Naive thymus-derived CD4-positive, alpha-beta T cell (primary cell): ENCODE data around the gene CPN1. TPM values are rescaled to one million over a fixed set of nuclear protein-coding genes. Genes with fewer than 3 reads are reported as not detected.
"Not testable (repeated sequence)": the region's sequence is repeated elsewhere in the genome, so short reads cannot be mapped to it uniquely, and the experiment has no call there.

Experiments used
- ATAC-seq: fragments of 150-1000 bp; cut with Tn5 transposase; 2 replicates; pipeline ENCODE4 v1.10.0; 2021; ENCODE audit warnings: mild to moderate bottlenecking, moderate library complexity
- CTCF ChIA-PET: fragments of 350-600 bp; sonication (Branson Sonifier 250); formaldehyde crosslinking; loops from one replicate; lab custom pipeline; 2021; ENCODE audit warnings: antibody characterized with exemption; lab: Charles Lee
- POLR2A ChIA-PET: fragments of 350-600 bp; sonication (Branson Sonifier 250); formaldehyde crosslinking; loops from one replicate; lab custom pipeline; 2021; ENCODE audit warnings: antibody characterized with exemption, inconsistent platforms; lab: Charles Lee
- DNase-seq, 9 donors: peaks; one replicate each; pipeline versions ENCODE4 v3.0.0 to v3.0.0-alpha.2; 2020 to 2022; ENCODE audit warnings: mixed read lengths in 1 of 9
- H3K27ac ChIP-seq: one replicate; pipeline ENCODE4 v1.7.0; 2013; ENCODE audit warnings: mild to moderate bottlenecking, low read depth, low read length, moderate library complexity
- H3K27me3 ChIP-seq, 2 donors: one replicate each; pipeline ENCODE4 v1.7.0; 2013; ENCODE audit warnings: low read length in 2 of 2, mild to moderate bottlenecking in 2 of 2, moderate library complexity in 2 of 2; ENCODE audit not compliant: control insufficient read depth in 2 of 2, insufficient read depth in 2 of 2
- H3K36me3 ChIP-seq, 3 experiments: 1 replicate in 2 of 3; 2 replicates in 1 of 3; pipeline ENCODE4 v1.7.0; 2013; ENCODE audit warnings: low read length in 3 of 3, mild to moderate bottlenecking in 3 of 3, moderate library complexity in 1 of 3; ENCODE audit not compliant: insufficient read depth in 3 of 3, control insufficient read depth in 2 of 3
- H3K4me1 ChIP-seq, 2 donors: one replicate each; pipeline ENCODE4 v1.7.0; 2013; ENCODE audit warnings: low read length in 2 of 2, mild to moderate bottlenecking in 2 of 2, moderate library complexity in 1 of 2; ENCODE audit not compliant: control insufficient read depth in 2 of 2, insufficient read depth in 2 of 2
- H3K4me3 ChIP-seq: 2 replicates; pipeline ENCODE4 v1.7.0; 2013; ENCODE audit warnings: mild to moderate bottlenecking, low read length
- H3K9me3 ChIP-seq, 3 experiments: 1 replicate in 2 of 3; 2 replicates in 1 of 3; pipeline ENCODE4 v1.7.0; 2013; ENCODE audit warnings: low read length in 3 of 3; ENCODE audit not compliant: control insufficient read depth in 2 of 3
- H3K27ac Mint-ChIP-seq, 9 donors: one replicate each; pipeline ENCODE4 v1.8.0; 2020 to 2022; ENCODE audit warnings: mixed read lengths in 9 of 9, mild to moderate bottlenecking in 8 of 9, moderate library complexity in 5 of 9, inconsistent platforms in 2 of 9
- H3K27me3 Mint-ChIP-seq, 5 donors: one replicate each; pipeline ENCODE4 v1.8.0; 2021 to 2022; ENCODE audit warnings: mixed read lengths in 5 of 5, mild to moderate bottlenecking in 1 of 5
- H3K36me3 Mint-ChIP-seq, 5 donors: one replicate each; pipeline ENCODE4 v1.8.0; 2020 to 2022; ENCODE audit warnings: mixed read lengths in 5 of 5, mild to moderate bottlenecking in 3 of 5, inconsistent platforms in 1 of 5
- H3K4me1 Mint-ChIP-seq, 7 donors: one replicate each; pipeline ENCODE4 v1.8.0; 2020 to 2022; ENCODE audit warnings: mixed read lengths in 7 of 7, mild to moderate bottlenecking in 3 of 7, inconsistent platforms in 1 of 7
- H3K4me3 Mint-ChIP-seq, 10 donors: one replicate each; pipeline ENCODE4 v1.8.0; 2020 to 2022; ENCODE audit warnings: mild to moderate bottlenecking in 10 of 10, mixed read lengths in 10 of 10, moderate library complexity in 6 of 10, inconsistent platforms in 2 of 10
- H3K9me3 Mint-ChIP-seq, 11 donors: one replicate each; pipeline ENCODE4 v1.8.0; 2020 to 2022; ENCODE audit warnings: mixed read lengths in 11 of 11, mild to moderate bottlenecking in 4 of 11, inconsistent platforms in 1 of 11, moderate library complexity in 1 of 11
- intact Hi-C, 2 donors: fragments of 100-400 bp; cut with micrococcal nuclease; formaldehyde crosslinking; loops; one replicate each; pipeline ENCODE4 v1.15.1; 2023
- polyA plus RNA-seq, 2 donors: library from polyadenylated mRNA; unstranded; fragments of 300-500 nt; fragmentation: Illumina TruSeq; gene quantifications; one replicate each; pipeline ENCODE4 v1.2.3, GENCODE V29; 2021
- total RNA-seq, 6 experiments: library from RNA in 5 of 6; stranded (reverse) in 5 of 6; gene quantifications; 1 replicate in 5 of 6; 2 replicates in 1 of 6; pipeline ENCODE4 v1.2.3 and lab custom pipeline; 2021 to 2026

CPN1 gene
- total and polyA plus RNA-seq, 7 experiments from 2014 or later = not detected

DNA sequence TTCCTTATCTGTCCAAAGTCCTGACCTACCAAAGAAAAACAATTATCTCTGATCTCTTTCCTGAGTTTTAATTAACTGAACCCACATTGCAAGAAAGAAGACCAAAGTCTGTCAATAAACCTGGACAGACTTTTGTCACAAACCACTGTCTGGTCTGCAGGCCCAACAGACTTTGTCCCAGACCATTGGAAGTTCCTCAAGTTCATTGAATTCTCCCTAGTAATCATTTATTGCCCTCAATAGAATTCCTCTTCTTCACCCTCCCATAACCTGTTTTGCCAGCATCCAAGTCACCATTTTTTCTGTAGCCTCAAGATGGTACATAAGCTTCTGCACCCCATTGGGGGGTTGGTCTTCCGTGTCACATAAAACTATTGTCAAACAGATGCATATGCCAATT is 68.0 kb downstream of the CPN1 start:
- DNase-seq (no peak), ATAC-seq (no peak)
- H3K27ac Mint-ChIP-seq = peak overlapping the region in 2 of 9 donors; percentile 44 to 48
- no peak overlapping the region for H3K4me3 Mint-ChIP-seq
- POLR2A ChIA-PET = no interaction called here
- no peaks in the 10 kb centered on the region for H3K36me3 ChIP-seq
- no peaks in the 10 kb centered on the region for H3K36me3 Mint-ChIP-seq
- H3K9me3 ChIP-seq = no peaks in the 10 kb centered on the region
- H3K4me1 ChIP-seq = peaks cover 7 to 9% of the 10 kb centered on the region in 2 donors
- H3K27ac ChIP-seq = no peak overlapping the region
- H3K4me3 ChIP-seq = no peak overlapping the region
- CTCF ChIA-PET = interaction anchor here (0.5 kb wide), 1 partner anchor 573 kb away, joined by 3 read pairs; no protein-coding TSS in a partner anchor
- H3K27me3 ChIP-seq = no peaks in the 10 kb centered on the region
- peaks cover 0 to 29% (median 0%) of the 10 kb centered on the region in 5 donors for H3K27me3 Mint-ChIP-seq
- intact Hi-C loops = loop anchor here in 1 of 2 donors (10.0 kb wide), 1 partner anchor 171 kb away; the partner anchor contains the start of gene ERLIN1
- no peaks in the 10 kb centered on the region for H3K9me3 Mint-ChIP-seq
- peaks cover 7 to 31% (median 17%) of the 10 kb centered on the region in 7 donors for H3K4me1 Mint-ChIP-seq

DNA sequence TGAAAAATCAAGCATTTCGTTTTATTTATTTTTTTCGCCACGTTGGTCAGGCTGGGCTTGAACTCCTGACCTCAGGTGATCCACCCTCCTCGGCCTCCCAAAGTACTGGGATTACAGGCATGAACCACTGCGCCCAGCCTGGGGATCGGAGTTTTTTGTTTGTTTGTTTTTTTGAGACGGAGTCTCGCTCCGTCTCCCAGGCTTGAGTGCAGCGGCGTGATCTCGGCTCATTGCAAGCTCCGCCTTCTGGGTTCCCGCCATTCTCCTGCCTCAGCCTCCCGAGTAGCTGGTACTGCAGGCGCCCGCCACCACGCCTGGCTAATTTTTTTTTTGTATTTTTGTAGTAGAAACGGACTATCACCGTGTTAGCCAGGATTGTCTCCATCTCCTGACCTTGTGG is 69.8 kb downstream of the CPN1 start:
- not testable (repeated sequence) for H3K9me3 Mint-ChIP-seq, H3K4me3 ChIP-seq, ATAC-seq, H3K36me3 Mint-ChIP-seq, H3K36me3 ChIP-seq, H3K9me3 ChIP-seq, H3K27me3 ChIP-seq, H3K4me3 Mint-ChIP-seq, H3K27ac ChIP-seq, DNase-seq
- intact Hi-C loops = loop anchor here in 1 of 2 donors (2.0 to 10.0 kb wide), 2 partner anchors 39 to 173 kb away; partner anchors contain the start of gene ERLIN1
- H3K4me1 Mint-ChIP-seq = peaks cover 8 to 48% (median 30%) of the 10 kb centered on the region in 7 donors
- peaks cover 0 to 35% (median 0%) of the 10 kb centered on the region in 5 donors for H3K27me3 Mint-ChIP-seq
- POLR2A ChIA-PET = interaction anchor here (0.6 kb wide), 1 partner anchor 164 kb away, joined by 3 read pairs; no protein-coding TSS in a partner anchor
- peak overlapping the region in 2 of 9 donors; percentile 22 to 27 for H3K27ac Mint-ChIP-seq
- CTCF ChIA-PET = interaction anchor here (0.6 to 1.9 kb wide), 4 partner anchors 9 to 575 kb away, joined by 4 to 5 read pairs (median 5); no protein-coding TSS in a partner anchor
- H3K4me1 ChIP-seq = peaks cover 10 to 12% of the 10 kb centered on the region in 2 donors

- no peaks in the 10 kb centered on the region for H3K9me3 Mint-ChIP-seq
- H3K4me3 ChIP-seq = peak within 1 kb of the TSS; percentile 69
- ATAC-seq (peak; percentile 95), DNase-seq (peak; percentile 61 to 87 (median 79))
- peak within 1 kb of the TSS; percentile 85 to 98 (median 96) for H3K4me3 Mint-ChIP-seq
- H3K27ac ChIP-seq = peak within 1 kb of the TSS; percentile 50
- CTCF ChIA-PET = interaction anchor here (1.0 to 1.7 kb wide), 8 partner anchors 11 to 277 kb away, joined by 3 to 10 read pairs (median 3); partner anchors contain the start of gene CUTC
- H3K27ac Mint-ChIP-seq = peak within 1 kb of the TSS; percentile 40 to 96 (median 82)
- POLR2A ChIA-PET = interaction anchor here (1.7 kb wide), 1 partner anchor 278 kb away, joined by 5 read pairs; the partner anchor contains the start of genes COX15 and CUTC
- no peaks in the 10 kb centered on the region for H3K36me3 Mint-ChIP-seq
- peaks cover 10 to 12% of the 10 kb centered on the region in 2 donors for H3K4me1 ChIP-seq
- H3K9me3 ChIP-seq = no peaks in the 10 kb centered on the region
- H3K27me3 Mint-ChIP-seq = peaks cover 0 to 35% (median 0%) of the 10 kb centered on the region in 5 donors
- no peaks in the 10 kb centered on the region for H3K27me3 ChIP-seq
- intact Hi-C loops = loop anchor here (1.0 to 10.0 kb wide), 12 partner anchors 15 to 1876 kb away; partner anchors contain the start of genes COX15 (in 2 of the 2), CUTC (in 2 of the 2), SLC25A28 (in 2 of the 2) and ERLIN1 (in 1 of the 2)
- H3K36me3 ChIP-seq = no peaks in the 10 kb centered on the region
- peaks cover 8 to 51% (median 40%) of the 10 kb centered on the region in 7 donors for H3K4me1 Mint-ChIP-seq
Measured at GRCh38 chr10:100009793-100010676, 71.6 kb downstream of the CPN1 start, which contains the start of gene DNMBP. Gene DNMBP (minus strand): TSS chr10:100009947. CDS start chr10:99972124, 37,823 bp downstream.

DNA sequence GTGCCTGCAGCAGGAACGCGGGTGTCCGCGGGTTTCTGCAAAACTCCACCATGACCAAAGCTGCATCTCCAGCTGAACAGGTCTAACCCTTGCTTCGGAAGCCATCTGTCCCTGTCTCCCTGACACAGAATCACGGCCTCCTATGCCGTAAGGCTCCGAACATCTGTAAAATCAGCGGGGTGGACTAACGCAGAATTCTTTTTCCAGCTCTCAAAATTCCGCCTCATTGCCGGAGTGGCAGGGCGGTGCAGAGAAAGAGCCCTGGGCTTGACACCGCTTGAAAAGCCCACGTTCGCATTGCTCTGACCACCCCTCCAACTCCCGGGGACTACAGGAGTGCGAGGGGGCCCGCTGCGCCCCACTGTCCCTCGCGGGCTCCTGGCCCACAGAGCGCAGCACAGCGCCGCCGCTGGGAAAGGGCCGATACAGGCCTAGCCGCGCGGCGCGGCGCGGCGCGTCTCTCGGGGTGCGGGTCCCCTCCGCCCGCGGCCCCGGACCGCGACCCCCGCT is 72.3 kb downstream of the CPN1 start:
- no peaks in the 10 kb centered on the region for H3K9me3 Mint-ChIP-seq
- H3K27me3 Mint-ChIP-seq = peaks cover 0 to 35% (median 0%) of the 10 kb centered on the region in 5 donors

GRCh38 chr10:100008708-100009282 is 72.9 kb downstream of the CPN1 start:
- POLR2A ChIA-PET = interaction anchor here (1.7 kb wide), 1 partner anchor 277 kb away, joined by 5 read pairs; the partner anchor contains the start of genes COX15 and CUTC

More for the DNA sequence above, 72.3 kb downstream of the CPN1 start:
- H3K27me3 ChIP-seq = no peaks in the 10 kb centered on the region
- Mint-ChIP-seq H3K4me3 (peak overlapping the region; percentile 82 to 97 (median 86)), H3K36me3 (no peaks in the 10 kb centered on the region), H3K4me1 (peaks cover 8 to 52% (median 40%) of the 10 kb centered on the region in 7 donors), H3K27ac (peak overlapping the region in 4 of 9 donors; percentile 18 to 65 (median 32))
- no peaks in the 10 kb centered on the region for H3K9me3 ChIP-seq
- CTCF ChIA-PET = interaction anchor here (1.0 to 1.7 kb wide), 7 partner anchors 12 to 277 kb away, joined by 3 to 10 read pairs (median 3); partner anchors contain the start of gene CUTC
- ATAC-seq (peak; percentile 80), DNase-seq (peak in 2 of 9 donors; percentile 12 to 23)
- no peaks in the 10 kb centered on the region for H3K36me3 ChIP-seq
- H3K27ac ChIP-seq = no peak overlapping the region
- POLR2A ChIA-PET = interaction anchor here (1.7 kb wide), 1 partner anchor 277 kb away, joined by 5 read pairs; the partner anchor contains the start of genes COX15 and CUTC
- intact Hi-C loops = loop anchor here (1.0 to 10.0 kb wide), 10 partner anchors 15 to 1875 kb away; partner anchors contain the start of genes COX15 (in 2 of the 2), CUTC (in 2 of the 2), SLC25A28 (in 2 of the 2) and GOT1 (in 1 of the 2)
- peaks cover 10 to 12% of the 10 kb centered on the region in 2 donors for H3K4me1 ChIP-seq
- peak overlapping the region; percentile 69 for H3K4me3 ChIP-seq

More at GRCh38 chr10:100008708-100009282, 72.9 kb downstream of the CPN1 start:
- Mint-ChIP-seq H3K4me3 (peak overlapping the region; percentile 82 to 97 (median 86)), H3K36me3 (no peaks in the 10 kb centered on the region), H3K4me1 (peaks cover 8 to 47% (median 40%) of the 10 kb centered on the region in 7 donors), H3K9me3 (no peaks in the 10 kb centered on the region), H3K27me3 (peaks cover 0 to 35% (median 0%) of the 10 kb centered on the region in 5 donors), H3K27ac (peak overlapping the region in 3 of 9 donors; percentile 18 to 65 (median 25))
- no peak overlapping the region for H3K27ac ChIP-seq
- peak overlapping the region; percentile 69 for H3K4me3 ChIP-seq
- intact Hi-C loops = loop anchor here (1.0 to 10.0 kb wide), 10 partner anchors 14 to 1874 kb away; partner anchors contain the start of genes COX15 (in 2 of the 2), CUTC (in 2 of the 2), SLC25A28 (in 2 of the 2) and GOT1 (in 1 of the 2)
- H3K9me3 ChIP-seq = no peaks in the 10 kb centered on the region
- ATAC-seq = no peak
- H3K27me3 ChIP-seq = no peaks in the 10 kb centered on the region
- CTCF ChIA-PET = interaction anchor here (1.2 to 1.7 kb wide), 4 partner anchors 12 to 165 kb away, joined by 3 to 10 read pairs (median 4); no protein-coding TSS in a partner anchor
- H3K4me1 ChIP-seq = peaks cover 10 to 12% of the 10 kb centered on the region in 2 donors
- H3K36me3 ChIP-seq = no peaks in the 10 kb centered on the region
- peak in 1 of 9 donors; percentile 8 for DNase-seq
